Aorta (tissue), 5 donors: ENCODE results near the gene ATP10A. TPM values are rescaled to one million over a fixed set of nuclear protein-coding genes. Genes with fewer than 3 reads are reported as not detected.

Experiments
- ATAC-seq: fragments of 200-7000 bp; cut with Tn5 transposase; one replicate; pipeline ENCODE4 v1.9.1; 2022; ENCODE audit warnings: moderate library complexity; ENCODE audit not compliant: low FRiP score
- DNase-seq, 2 donors: peaks; one replicate each; pipeline ENCODE4 v3.0.0-alpha.2; 2020
- H3K27ac ChIP-seq, 2 donors: one replicate each; pipeline ENCODE4 v1.5.1; 2013; ENCODE audit warnings: low read length in 2 of 2, mild to moderate bottlenecking in 2 of 2, moderate library complexity in 2 of 2, control low read depth in 1 of 2, inconsistent platforms in 1 of 2, low read depth in 1 of 2
- H3K27me3 ChIP-seq, 2 donors: one replicate each; pipeline ENCODE4 v1.6.1; 2013; ENCODE audit warnings: control low read depth in 1 of 2, low read length in 1 of 2, mild to moderate bottlenecking in 1 of 2, moderate library complexity in 1 of 2; ENCODE audit not compliant: insufficient read depth in 2 of 2, control insufficient read depth in 1 of 2
- H3K36me3 ChIP-seq, 2 donors: one replicate each; pipeline ENCODE4 v1.6.1; 2013; ENCODE audit warnings: control low read depth in 1 of 2, low read length in 1 of 2, mild to moderate bottlenecking in 1 of 2; ENCODE audit not compliant: insufficient read depth in 2 of 2, control insufficient read depth in 1 of 2
- H3K4me1 ChIP-seq, 2 donors: one replicate each; pipeline ENCODE4 v1.6.1; 2013; ENCODE audit warnings: low read length in 2 of 2, control low read depth in 1 of 2, mild to moderate bottlenecking in 1 of 2, moderate library complexity in 1 of 2; ENCODE audit not compliant: insufficient read depth in 2 of 2, control insufficient read depth in 1 of 2
- H3K4me3 ChIP-seq, 2 donors: one replicate each; pipeline ENCODE4 v1.5.1; 2013; ENCODE audit warnings: low read length in 2 of 2, control low read depth in 1 of 2, mild to moderate bottlenecking in 1 of 2
- H3K9me3 ChIP-seq: one replicate; pipeline ENCODE4 v1.6.1; 2013; ENCODE audit warnings: mild to moderate bottlenecking, low read length; ENCODE audit not compliant: control insufficient read depth
- WGBS, 2 donors: extraction: QIAGEN DNeasy Blood & Tissue Kit; methylation state at CpG; one replicate each; pipeline ENCODE4 v1.1.7; 2013; 5-methylcytosine and 5-hydroxymethylcytosine counted together
- intact Hi-C, 2 donors: fragments of 100-400 bp; cut with DNase I; formaldehyde crosslinking; loops; one replicate each; pipeline versions ENCODE4 v1.14.2 to v1.15.0; 2022
- polyA plus RNA-seq, 2 donors: library from polyadenylated mRNA; stranded (reverse); fragments of 200-250 nt; gene quantifications; one replicate each; pipeline ENCODE4 v1.2.3, GENCODE V29; 2013
- total RNA-seq, 2 donors: library from RNA; stranded (reverse); fragmentation: NEBNext Ultra II Directional; extraction: Animal tissue kit (Norgen Biotek cat#: 25700); gene quantifications; one replicate each; pipeline ENCODE4 v1.2.1, GENCODE V29; 2021
- donor health status: healthy with polysubstance abuse.
- donor health status: Bipolar disorder and iron deficiency.
- donor health status: DM: no; HTN: no; CAD: no.
- donor health status: DM: no; HTN: no; CAD: no.
- donor health status: DM: yes; HTN: yes; CAD: no.

Gene ATP10A
- total and polyA plus RNA-seq, 4 donors: 3.6 to 55.0 (median 22.2) TPM

DNA sequence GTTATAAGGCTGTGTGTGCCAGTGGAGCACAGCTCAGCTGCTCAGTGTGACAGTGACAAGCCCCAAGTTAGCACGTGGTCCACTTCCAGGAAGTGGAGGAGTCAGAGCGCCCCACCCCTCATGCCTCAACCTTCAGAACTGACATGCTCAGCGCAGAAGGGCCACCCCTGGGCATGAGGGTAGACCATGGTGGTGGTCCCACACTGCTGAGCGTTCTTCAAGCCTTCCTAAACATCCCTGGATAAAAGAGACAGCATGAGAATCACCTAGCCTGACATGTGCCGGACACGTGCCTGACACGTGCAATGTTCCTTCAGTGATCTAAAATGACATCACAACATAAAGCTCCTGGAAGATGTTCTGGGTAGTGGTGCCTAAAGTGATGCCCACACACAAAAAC, 16.8 kb downstream of the ATP10A start:
- Histone ChIP-seq H3K36me3 (no peaks in the 10 kb centered on the region), H3K4me3 (no peak overlapping the region), H3K27me3 (no peaks in the 10 kb centered on the region), H3K4me1 (peaks cover 0 to 12% of the 10 kb centered on the region in 2 donors), H3K9me3 (no peaks in the 10 kb centered on the region), H3K27ac (no peak overlapping the region)
- DNase-seq: no peak
- 72 to 73% methylated on average over 7 of the region's 7 CpGs for WGBS, 2 donors
- no peak for ATAC-seq
- intact Hi-C loops: loop anchor here in 1 of 2 donors (10.0 kb wide), 1 partner anchor 62 kb away; no protein-coding TSS in a partner anchor

DNA sequence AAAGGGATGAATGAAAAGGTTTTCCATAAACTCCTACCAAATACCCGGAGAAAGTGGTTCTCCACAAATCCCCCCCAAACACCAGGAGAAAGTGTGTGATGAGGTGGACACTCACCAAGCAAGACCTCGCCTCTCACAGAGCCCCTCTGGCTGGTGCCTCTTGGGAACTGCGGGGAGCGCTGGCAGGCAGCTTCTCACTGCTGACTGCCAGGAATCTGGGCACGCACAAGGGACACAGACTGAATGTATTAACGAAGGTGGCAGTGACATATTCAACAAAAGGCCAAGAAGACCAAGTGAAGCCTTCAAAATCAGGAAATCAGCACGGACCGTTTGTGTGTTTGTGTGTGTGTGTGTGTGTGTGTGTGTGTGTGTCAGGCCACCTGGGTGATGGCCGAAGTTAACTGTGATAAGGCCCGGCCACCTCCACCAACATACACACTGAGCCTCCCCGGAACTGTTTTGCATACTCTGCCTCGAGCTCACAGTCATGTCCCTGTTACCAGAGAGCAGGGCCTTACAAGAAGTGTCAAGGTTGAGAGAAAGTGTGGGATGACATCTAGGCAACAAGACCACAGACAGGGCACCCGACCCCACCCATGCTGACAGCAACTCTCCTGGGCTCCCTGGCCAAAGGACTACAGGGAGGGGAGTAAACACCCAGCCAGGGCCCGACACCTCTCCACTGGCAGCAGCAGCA, 18.0 kb downstream of the ATP10A start:
- Histone ChIP-seq H3K9me3 (no peaks in the 10 kb centered on the region), H3K4me1 (peaks cover 0 to 12% of the 10 kb centered on the region in 2 donors), H3K36me3 (no peaks in the 10 kb centered on the region), H3K27ac (peak overlapping the region; percentile 16 to 72), H3K4me3 (no peak overlapping the region), H3K27me3 (no peaks in the 10 kb centered on the region)
- no peak for DNase-seq
- intact Hi-C loops: loop anchor here in 1 of 2 donors (10.0 kb wide), 1 partner anchor 60 kb away; no protein-coding TSS in a partner anchor
- WGBS, 2 donors: 16 to 18% methylated on average over 14 of the region's 14 CpGs
- no peak for ATAC-seq

DNA sequence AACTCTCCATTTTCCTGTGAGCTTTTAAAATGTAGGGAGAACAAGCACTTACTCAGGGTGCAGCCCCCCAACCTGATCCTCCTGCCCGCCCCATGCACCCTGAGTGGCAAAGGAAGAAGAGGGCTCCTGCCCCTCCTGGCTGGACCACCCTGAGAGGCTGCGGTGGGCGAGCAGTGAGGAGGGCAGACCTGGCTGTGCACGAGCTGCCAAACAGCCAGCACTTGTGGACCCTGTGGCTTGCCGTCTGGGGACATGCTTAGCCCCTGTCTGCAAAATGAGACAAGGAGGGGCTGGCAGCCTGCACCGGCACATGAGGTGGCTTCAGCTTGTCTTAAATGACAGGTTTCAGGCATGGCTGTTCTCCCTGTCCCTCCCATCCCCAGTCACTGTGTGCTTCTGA, 18.6 kb downstream of the ATP10A start:
- peaks cover 0 to 12% of the 10 kb centered on the region in 2 donors for H3K4me1 ChIP-seq
- 33% methylated on average over 6 of the region's 6 CpGs for WGBS, 2 donors

DNA sequence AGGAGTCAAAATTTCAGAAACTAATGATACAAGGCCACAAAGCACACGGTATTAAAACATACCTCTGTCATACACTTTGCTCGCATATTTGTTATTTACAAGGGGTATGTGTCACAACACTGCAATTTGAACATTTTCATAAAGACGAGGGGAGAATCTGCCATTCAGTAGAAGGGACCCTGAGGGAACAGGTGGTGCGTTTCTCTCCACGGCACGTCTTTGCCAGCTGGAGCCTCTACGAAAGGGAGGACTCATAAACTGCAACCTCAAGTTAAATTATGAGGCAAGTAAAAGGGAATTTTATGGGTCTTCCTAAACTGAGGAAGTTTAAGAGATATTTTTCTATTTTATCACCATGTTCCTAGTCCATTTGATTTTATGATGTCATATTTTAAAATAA, 19.1 kb downstream of the ATP10A start:
- WGBS, 2 donors: 40 to 49% methylated on average over 7 of the region's 7 CpGs
- ATAC-seq: no peak
- peaks cover 0 to 12% of the 10 kb centered on the region in 2 donors for H3K4me1 ChIP-seq
- intact Hi-C loops: loop anchor here in 1 of 2 donors (10.0 kb wide), 1 partner anchor 59 kb away; no protein-coding TSS in a partner anchor
- H3K27me3 ChIP-seq: no peaks in the 10 kb centered on the region
- no peaks in the 10 kb centered on the region for H3K9me3 ChIP-seq
- H3K27ac ChIP-seq: no peak overlapping the region
- no peak for DNase-seq
- H3K4me3 ChIP-seq: no peak overlapping the region
- no peaks in the 10 kb centered on the region for H3K36me3 ChIP-seq

More for the DNA sequence above, 18.6 kb downstream of the ATP10A start:
- Histone ChIP-seq H3K27ac (peak overlapping the region in 1 of 2 donors; percentile 72), H3K36me3 (no peaks in the 10 kb centered on the region), H3K9me3 (no peaks in the 10 kb centered on the region), H3K4me3 (no peak overlapping the region), H3K27me3 (no peaks in the 10 kb centered on the region)
- ATAC-seq (peak; percentile 28), DNase-seq (no peak)
- intact Hi-C loops: loop anchor here in 1 of 2 donors (10.0 kb wide), 1 partner anchor 60 kb away; no protein-coding TSS in a partner anchor

DNA sequence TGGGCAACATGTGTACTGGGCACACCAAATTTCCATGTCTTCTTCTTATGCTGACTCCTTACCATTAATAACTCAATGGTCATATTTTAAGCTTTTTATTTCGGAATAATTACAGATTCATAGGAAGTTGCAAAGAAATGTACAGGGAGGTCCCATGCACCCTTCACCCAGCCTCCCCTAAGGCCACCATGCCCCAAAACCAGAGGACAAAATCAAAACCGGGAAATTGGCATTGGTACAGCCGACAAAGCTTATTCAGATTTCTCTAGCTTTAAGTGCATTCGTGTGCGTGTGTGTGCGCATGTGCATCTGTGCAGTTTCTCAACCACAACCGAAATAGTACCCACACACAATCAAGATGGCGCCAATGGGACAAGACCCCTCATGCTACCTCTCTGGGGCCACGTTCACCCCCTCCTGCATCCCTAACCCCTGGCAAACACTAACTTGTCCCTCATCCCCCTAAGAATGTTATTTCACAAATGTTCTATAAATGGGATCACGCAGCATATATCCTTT, 23.4 kb downstream of the ATP10A start:
- H3K27me3 ChIP-seq: no peaks in the 10 kb centered on the region
- no peaks in the 10 kb centered on the region for H3K9me3 ChIP-seq
- H3K4me1 ChIP-seq: peaks cover 0 to 3% of the 10 kb centered on the region in 2 donors
- DNase-seq: no peak
- no peak overlapping the region for H3K4me3 ChIP-seq
- intact Hi-C loops: loop anchor here in 1 of 2 donors (10.0 kb wide), 1 partner anchor 55 kb away; no protein-coding TSS in a partner anchor
- H3K36me3 ChIP-seq: no peaks in the 10 kb centered on the region
- no peak for ATAC-seq
- no peak overlapping the region for H3K27ac ChIP-seq
- 87 to 92% methylated on average over 10 of the region's 10 CpGs for WGBS, 2 donors

DNA sequence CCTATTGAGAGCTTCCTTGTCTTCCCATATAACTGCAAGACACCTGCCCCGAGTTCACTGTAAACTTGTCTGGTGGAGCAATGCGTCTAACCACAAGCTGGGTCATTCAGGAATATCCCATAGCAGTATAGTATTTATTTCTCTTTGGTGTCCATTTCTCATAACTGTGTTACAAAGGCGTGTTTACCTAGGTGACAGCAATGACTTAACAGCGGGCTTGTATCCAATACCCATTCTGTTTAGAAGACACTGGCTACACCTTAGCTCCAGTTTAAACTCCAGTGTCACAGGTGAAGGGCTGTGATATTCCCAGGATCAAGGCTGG, 24.3 kb downstream of the ATP10A start:
- Histone ChIP-seq H3K9me3 (no peaks in the 10 kb centered on the region), H3K27me3 (no peaks in the 10 kb centered on the region), H3K27ac (no peak overlapping the region), H3K36me3 (no peaks in the 10 kb centered on the region), H3K4me1 (peaks cover 0 to 3% of the 10 kb centered on the region in 2 donors), H3K4me3 (no peak overlapping the region)
- no peak for DNase-seq
- no peak for ATAC-seq
- 65 to 72% methylated on average over 4 of the region's 4 CpGs for WGBS, 2 donors
- intact Hi-C loops: no loop called here

DNA sequence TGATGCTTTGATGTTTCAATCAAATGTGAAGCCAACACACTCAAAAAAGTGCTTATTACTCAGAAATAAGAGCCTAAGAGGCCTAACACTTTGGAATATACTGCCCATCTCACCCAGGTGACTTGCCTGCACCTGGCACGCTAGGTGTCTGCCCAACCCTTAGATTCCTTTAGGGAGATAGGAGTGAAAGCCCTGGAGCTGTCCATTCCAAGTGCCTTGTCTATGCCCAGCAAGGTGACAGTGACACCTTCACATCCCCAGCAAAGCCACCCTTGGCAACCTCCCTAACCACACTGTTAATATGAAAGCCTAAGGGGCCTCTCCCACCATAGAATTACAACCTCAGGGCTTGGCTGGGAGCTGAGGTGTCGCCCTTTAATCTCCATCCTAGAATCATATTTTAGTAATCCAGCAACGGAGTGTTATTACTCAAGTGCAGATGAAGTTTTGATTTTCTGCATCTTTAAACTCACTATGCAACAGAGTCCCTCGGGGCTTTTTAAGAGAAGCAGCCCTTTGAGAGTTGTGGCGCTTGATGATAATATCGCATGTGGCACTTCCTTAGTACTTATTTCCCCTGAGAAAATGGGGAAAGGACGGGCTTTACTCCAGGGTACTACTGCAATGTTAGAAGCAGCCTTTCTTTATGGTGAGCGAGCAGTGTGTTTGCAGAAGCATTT, 24.8 kb downstream of the ATP10A start:
- Histone ChIP-seq H3K4me3 (no peak overlapping the region), H3K36me3 (no peaks in the 10 kb centered on the region), H3K27me3 (no peaks in the 10 kb centered on the region), H3K4me1 (peaks cover 0 to 3% of the 10 kb centered on the region in 2 donors), H3K9me3 (no peaks in the 10 kb centered on the region), H3K27ac (no peak overlapping the region)
- intact Hi-C loops: no loop called here
- ATAC-seq: no peak
- WGBS, 2 donors: 37 to 46% methylated on average over 8 of the region's 8 CpGs
- DNase-seq: no peak

DNA sequence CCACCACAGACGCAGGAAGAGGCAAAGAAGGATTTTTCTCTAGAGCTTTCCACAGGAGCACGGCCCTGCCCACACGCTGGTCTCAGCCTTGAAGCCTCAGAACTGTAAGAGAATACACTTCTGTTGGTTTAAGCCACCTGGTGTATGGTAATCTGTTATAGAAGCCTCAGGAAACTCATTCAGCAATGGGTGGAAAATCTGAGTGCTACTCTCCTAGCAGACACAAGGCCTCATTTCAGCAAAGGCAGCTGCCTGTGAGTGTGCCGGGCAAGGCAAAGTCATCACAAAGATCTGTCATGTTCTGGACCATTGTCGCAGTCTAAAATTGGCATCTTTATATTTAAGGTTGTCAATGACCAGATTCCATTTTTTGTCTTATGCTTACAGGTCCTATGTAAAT, 31.0 kb downstream of the ATP10A start:
- intact Hi-C loops: loop anchor here in 1 of 2 donors (5.0 kb wide), 2 partner anchors 45 to 110 kb away; no protein-coding TSS in a partner anchor
- no peak for ATAC-seq
- DNase-seq: no peak

More for the DNA sequence above, 31.0 kb downstream of the ATP10A start:
- WGBS, 2 donors: 62 to 66% methylated on average over 5 of the region's 5 CpGs
- Histone ChIP-seq H3K4me3 (no peak overlapping the region), H3K27ac (peak overlapping the region; percentile 80 to 99), H3K27me3 (no peaks in the 10 kb centered on the region), H3K36me3 (no peaks in the 10 kb centered on the region), H3K4me1 (peaks cover 9 to 11% of the 10 kb centered on the region in 2 donors), H3K9me3 (no peaks in the 10 kb centered on the region)
